ENCODE measurements around the gene LGR5.

DNA sequence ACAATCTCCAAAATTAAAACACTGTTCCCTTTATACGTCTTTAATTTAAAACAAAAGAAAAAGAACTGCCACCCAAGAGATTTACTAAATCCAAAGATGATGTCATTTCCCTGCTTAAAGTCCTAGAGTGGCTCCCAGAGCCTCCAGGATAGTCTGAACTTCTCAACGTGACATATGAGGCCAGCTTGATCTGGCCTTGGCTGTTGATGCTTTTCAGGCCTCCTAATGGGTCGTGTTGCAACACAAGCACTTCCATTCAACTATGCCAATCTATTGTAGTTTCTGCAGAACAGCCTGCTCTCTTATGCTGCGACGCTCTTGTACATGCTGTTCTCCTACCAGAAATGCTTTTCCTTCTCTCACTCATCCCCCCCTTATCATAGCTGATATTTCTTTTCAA, 35.7 kb downstream of the LGR5 start:
- TF ChIP-seq FOXM1 (IDR thresholded peaks at IDR 0.05; ENCODE audit: borderline replicate concordance, low read depth) = no peak
- no peak for TF ChIP-seq CREB1 (IDR thresholded peaks at IDR 0.05; ENCODE audit: low read depth)
- TF ChIP-seq, protein P1, sequence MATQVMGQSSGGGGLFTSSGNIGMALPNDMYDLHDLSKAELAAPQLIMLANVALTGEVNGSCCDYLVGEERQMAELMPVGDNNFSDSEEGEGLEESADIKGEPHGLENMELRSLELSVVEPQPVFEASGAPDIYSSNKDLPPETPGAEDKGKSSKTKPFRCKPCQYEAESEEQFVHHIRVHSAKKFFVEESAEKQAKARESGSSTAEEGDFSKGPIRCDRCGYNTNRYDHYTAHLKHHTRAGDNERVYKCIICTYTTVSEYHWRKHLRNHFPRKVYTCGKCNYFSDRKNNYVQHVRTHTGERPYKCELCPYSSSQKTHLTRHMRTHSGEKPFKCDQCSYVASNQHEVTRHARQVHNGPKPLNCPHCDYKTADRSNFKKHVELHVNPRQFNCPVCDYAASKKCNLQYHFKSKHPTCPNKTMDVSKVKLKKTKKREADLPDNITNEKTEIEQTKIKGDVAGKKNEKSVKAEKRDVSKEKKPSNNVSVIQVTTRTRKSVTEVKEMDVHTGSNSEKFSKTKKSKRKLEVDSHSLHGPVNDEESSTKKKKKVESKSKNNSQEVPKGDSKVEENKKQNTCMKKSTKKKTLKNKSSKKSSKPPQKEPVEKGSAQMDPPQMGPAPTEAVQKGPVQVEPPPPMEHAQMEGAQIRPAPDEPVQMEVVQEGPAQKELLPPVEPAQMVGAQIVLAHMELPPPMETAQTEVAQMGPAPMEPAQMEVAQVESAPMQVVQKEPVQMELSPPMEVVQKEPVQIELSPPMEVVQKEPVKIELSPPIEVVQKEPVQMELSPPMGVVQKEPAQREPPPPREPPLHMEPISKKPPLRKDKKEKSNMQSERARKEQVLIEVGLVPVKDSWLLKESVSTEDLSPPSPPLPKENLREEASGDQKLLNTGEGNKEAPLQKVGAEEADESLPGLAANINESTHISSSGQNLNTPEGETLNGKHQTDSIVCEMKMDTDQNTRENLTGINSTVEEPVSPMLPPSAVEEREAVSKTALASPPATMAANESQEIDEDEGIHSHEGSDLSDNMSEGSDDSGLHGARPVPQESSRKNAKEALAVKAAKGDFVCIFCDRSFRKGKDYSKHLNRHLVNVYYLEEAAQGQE (IDR thresholded peaks at IDR 0.05; ENCODE audit: low read depth) = no peak
- TF ChIP-seq TEAD4 (IDR thresholded peaks at IDR 0.05) = no peak
- TF ChIP-seq YY1 (IDR thresholded peaks at IDR 0.05; ENCODE audit: low read depth) = no peak
